Coronary artery (tissue), 2 donors: Measurements from ENCODE around the gene FRMD5.

Experiments
- DNase-seq: peaks from one replicate; pipeline ENCODE4 v3.0.0-alpha.2; 2017; ENCODE audit warnings: low spot score
- H3K27ac ChIP-seq, 2 donors: fragments of 200-600 bp; sonication (generic); one replicate each; pipeline ENCODE4 v1.5.1; 2016 to 2019
- H3K4me3 ChIP-seq: fragments of 200-600 bp; sonication (generic); 2 replicates; pipeline ENCODE4 v1.5.1; 2016; ENCODE audit warnings: mild to moderate bottlenecking, moderate library complexity
- TF ChIP-seq, protein P1 (sequence below): fragments of 200-600 bp; sonication (generic); IDR thresholded peaks from one replicate; pipeline ENCODE4 v1.5.1; 2019; ENCODE audit warnings: antibody characterized with exemption

The FRMD5 gene

DNA sequence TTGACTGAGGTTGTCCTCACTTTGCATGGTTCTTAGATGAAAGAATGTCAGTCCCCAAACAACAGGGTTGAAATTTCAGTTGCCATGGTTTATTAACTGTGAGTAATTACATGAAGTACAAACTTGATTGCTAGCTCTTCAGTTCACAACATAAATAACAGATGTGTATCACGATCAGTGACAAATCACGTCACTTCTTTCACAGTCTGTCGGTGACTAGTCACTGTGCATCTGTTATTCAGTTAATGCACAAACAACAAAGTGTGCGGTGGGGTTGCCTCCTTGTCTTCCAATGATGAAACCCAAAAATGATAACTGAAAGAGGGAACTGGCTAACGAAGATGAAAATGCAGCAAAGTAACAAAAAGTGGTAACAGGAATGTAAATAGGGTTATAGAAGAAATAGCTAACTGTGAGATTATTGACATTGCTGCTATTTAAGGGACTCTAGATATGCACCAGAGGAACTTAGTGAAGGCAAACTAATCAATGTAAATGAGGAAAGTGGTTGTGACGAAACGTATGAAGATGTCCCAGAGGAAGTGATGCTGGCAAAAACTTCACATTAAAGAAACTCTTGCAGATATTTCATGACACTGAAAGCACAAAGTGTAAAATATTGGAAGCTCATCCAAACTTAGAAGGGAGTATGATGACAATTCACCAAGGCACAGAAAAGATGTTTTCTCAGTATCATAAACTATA is 208.9 kb downstream of the FRMD5 start:
- Histone ChIP-seq H3K27ac (no peak overlapping the region), H3K4me3 (no peak overlapping the region)
- TF ChIP-seq, protein P1, sequence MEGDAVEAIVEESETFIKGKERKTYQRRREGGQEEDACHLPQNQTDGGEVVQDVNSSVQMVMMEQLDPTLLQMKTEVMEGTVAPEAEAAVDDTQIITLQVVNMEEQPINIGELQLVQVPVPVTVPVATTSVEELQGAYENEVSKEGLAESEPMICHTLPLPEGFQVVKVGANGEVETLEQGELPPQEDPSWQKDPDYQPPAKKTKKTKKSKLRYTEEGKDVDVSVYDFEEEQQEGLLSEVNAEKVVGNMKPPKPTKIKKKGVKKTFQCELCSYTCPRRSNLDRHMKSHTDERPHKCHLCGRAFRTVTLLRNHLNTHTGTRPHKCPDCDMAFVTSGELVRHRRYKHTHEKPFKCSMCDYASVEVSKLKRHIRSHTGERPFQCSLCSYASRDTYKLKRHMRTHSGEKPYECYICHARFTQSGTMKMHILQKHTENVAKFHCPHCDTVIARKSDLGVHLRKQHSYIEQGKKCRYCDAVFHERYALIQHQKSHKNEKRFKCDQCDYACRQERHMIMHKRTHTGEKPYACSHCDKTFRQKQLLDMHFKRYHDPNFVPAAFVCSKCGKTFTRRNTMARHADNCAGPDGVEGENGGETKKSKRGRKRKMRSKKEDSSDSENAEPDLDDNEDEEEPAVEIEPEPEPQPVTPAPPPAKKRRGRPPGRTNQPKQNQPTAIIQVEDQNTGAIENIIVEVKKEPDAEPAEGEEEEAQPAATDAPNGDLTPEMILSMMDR, result no peak
- DNase-seq, result no peak

DNA sequence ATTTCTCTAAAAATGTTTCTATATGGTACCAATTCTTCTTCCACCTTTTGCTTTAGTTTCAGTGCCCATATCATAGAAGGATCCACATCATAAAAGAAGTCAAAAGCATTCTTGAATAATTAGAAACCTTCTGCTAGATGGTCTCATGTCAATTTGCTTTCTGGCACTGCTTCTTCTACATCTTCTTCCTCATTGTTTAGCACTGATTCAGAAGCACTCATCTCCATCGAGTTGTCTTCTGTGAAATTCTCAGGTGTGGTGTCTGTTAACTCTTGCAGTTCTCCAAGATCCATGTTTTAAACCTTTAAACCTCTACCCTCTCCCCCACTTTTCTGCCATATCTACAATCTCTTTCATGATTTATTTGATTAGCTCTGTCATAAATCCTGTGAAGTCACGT is 213.5 kb downstream of the FRMD5 start:
- no peak for DNase-seq
- no peak overlapping the region for H3K4me3 ChIP-seq
- TF ChIP-seq, protein P1, result no peak

DNA sequence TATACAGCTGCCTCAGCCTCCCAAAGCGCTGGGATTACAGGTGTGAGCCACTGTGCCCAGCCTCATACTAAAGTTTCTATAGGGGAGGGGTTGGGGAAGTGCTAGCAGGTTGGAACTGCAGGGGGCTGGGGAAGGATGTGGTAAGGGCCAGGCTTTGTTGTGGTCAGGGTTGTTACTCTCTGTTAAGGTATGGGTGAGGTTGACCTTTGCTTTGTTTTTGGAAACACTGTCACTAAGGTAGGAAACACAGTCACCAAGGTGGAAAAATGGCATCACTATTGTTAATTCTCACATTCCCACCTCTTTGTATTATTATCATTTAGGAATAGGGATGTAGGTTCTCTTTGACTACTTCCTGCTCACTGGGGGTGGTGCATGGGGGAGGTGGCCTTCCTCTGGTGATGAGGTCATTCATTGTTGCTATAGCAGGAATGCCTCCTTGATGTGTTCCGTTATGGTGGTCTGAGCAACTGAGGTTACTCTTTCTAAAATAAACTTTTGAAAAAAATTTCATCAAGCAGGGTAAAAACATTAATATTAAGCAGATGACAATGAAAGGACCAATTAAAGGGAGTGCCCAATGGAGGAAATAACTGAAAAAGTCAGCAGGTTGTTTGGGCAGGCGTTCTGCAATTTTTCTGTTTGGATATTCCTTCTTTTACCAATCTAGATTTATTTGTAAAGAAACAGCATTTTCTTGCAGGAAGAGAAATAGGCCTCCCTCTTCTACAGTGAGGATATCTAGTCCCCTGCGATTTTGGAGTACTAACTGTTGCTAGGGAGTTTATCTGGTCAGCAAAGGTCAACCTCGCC is 217.8 kb downstream of the FRMD5 start:
- no peak for DNase-seq
- H3K27ac ChIP-seq, result no peak overlapping the region
- TF ChIP-seq, protein P1, result no peak
- no peak overlapping the region for H3K4me3 ChIP-seq

More for the DNA sequence above, 213.5 kb downstream of the FRMD5 start:
- H3K27ac ChIP-seq, result no peak overlapping the region

DNA sequence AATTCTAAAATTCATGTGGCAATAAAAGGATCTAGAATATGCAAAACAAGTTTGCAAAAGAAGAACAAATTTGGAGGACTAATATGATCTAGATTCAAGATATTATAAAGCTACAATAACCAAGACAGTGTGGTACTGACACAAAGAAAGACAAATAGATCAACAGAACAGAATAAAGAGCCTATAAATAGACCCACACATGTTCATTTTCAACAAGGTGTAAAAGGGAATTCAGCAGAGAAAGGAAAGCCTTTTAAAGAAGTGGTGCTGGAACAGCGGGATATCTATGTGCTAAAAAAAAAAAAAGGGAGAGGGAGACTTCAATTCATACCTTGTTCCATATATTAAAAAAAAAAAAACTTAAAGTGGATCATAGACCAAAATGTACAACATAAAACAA is 219.3 kb downstream of the FRMD5 start:
- TF ChIP-seq, protein P1, result no peak
- no peak overlapping the region for H3K27ac ChIP-seq

DNA sequence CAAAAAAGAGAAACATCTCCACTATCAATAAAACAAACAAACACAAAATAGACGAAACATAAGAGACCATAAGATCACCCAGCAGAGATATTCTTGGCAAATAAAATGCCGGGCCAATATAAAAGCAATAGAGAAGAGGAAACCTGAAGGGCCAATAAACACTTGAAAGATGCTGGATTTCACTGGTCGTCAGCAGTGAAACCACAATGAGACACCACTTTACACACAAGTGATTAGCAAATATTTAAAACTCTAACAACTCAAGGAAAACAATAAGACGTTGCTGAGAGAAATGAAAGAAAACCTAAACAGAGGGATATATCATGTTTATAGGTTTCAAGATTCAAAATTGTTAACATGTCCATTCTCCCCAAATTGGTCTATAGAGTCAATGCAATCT is 219.7 kb downstream of the FRMD5 start:
- H3K27ac ChIP-seq, result no peak overlapping the region
- H3K4me3 ChIP-seq, result no peak overlapping the region
- DNase-seq, result no peak
- TF ChIP-seq, protein P1, result no peak

More for the DNA sequence above, 219.3 kb downstream of the FRMD5 start:
- no peak overlapping the region for H3K4me3 ChIP-seq
- no peak for DNase-seq

DNA sequence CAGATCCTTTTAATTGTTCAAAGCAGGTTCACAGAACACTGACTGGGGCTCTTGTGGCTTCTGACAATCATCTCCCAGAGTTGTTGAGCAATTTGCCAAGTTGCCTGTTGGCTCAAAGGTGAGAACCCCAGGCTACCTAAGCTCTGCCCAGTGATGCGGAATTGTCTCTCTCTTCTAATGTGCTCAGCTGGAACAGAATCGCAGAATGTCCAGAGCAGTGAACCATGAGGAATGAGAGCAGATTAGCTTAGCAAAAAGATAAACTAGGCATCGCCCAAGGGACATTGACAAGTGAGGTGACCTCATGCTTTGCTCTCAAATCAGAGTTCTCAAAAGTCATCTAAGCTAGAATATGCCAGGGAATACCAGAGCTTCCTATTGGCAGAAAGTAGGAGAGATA is 220.2 kb downstream of the FRMD5 start:
- no peak for DNase-seq
- H3K4me3 ChIP-seq, result no peak overlapping the region
- TF ChIP-seq, protein P1, result no peak
- H3K27ac ChIP-seq, result no peak overlapping the region
